ENCODE results near the gene FN3K. TPM values are rescaled to one million over a fixed set of nuclear protein-coding genes. Genes with fewer than 3 reads are reported as not detected.

The FN3K gene
- total and polyA plus RNA-seq, 2 of the 4 experiments (the other 2 are of a cell fraction) = 0.90 to 2.9 TPM

GRCh38 chr17:82745524-82745923 is 10.1 kb downstream of the FN3K start:
- no CpG with 5 or more reads among the region's 8 CpGs for WGBS, 2 experiments (ENCODE audit: extremely low coverage in 2 of 2, insufficient read length in 1 of 2)
- no peak overlapping the region for H2AK9ac ChIP-seq (replicated peaks; ENCODE audit: low read depth, low read length, poor library complexity)
- no peak overlapping the region for H3K4ac ChIP-seq (ENCODE audit: low read depth, low read length)
- no peak overlapping the region for H3K23ac ChIP-seq (ENCODE audit: low read depth, low read length)
- TF ChIP-seq CTCF (conservative IDR thresholded peaks at IDR 0.05; ENCODE audit: low read depth, low read length) (no peak), BHLHE40 (IDR thresholded peaks at IDR 0.05; ENCODE audit: low read depth, low read length) (no peak), RCOR1 (IDR thresholded peaks at IDR 0.05; ENCODE audit: insufficient replicate concordance, low read length) (no peak), FOS (IDR thresholded peaks at IDR 0.05; ENCODE audit: low read depth, low read length) (no peak), USF2 (IDR thresholded peaks at IDR 0.05; ENCODE audit: low read depth, low read length) (no peak), RFX5 (IDR thresholded peaks at IDR 0.05; ENCODE audit: low read depth, low read length) (no peak), POLR2A (IDR thresholded peaks at IDR 0.05; ENCODE audit: low read depth, low read length) (no peak), CEBPB (IDR thresholded peaks at IDR 0.05; ENCODE audit: low read depth, low read length) (no peak), RAD21 (IDR thresholded peaks at IDR 0.05; ENCODE audit: low read length) (no peak)
- no peak overlapping the region for H4K91ac ChIP-seq (ENCODE audit: insufficient read depth, low read depth, low read length)
- H3K14ac ChIP-seq (replicated peaks; ENCODE audit: low read depth, low read length) = no peak overlapping the region
- no TSS peak for BruUV-seq (replicated peaks)
- H3K4me3 ChIP-seq (ENCODE audit: insufficient read depth, low read depth, low read length) = no peak overlapping the region
- no peak overlapping the region for H2AK5ac ChIP-seq (ENCODE audit: low read depth, low read length)
- no peak overlapping the region for H3K27ac ChIP-seq (ENCODE audit: insufficient read depth, low read length)
- no peak overlapping the region for H2BK20ac ChIP-seq (ENCODE audit: low read depth, low read length)
- no peak overlapping the region for H2BK120ac ChIP-seq (ENCODE audit: low read depth, low read length)
- ChIA-PET CTCF (no interaction called here), POLR2A (ENCODE audit: unreplicated experiment) (no interaction called here)
- no peak overlapping the region for H2AFZ ChIP-seq (replicated peaks; ENCODE audit: low read length, poor library complexity)
- DNase-seq = no peak
- no peak overlapping the region for H4K5ac ChIP-seq (ENCODE audit: low read depth, low read length)
- intact Hi-C loops (cut with micrococcal nuclease) = no loop called here
- no peak overlapping the region for H4K8ac ChIP-seq (ENCODE audit: low read depth in 2 of 2, low read length in 2 of 2)
- H2BK5ac ChIP-seq (ENCODE audit: low read depth, low read length, poor library complexity, severe bottlenecking) = no peak overlapping the region
- H3K4me2 ChIP-seq (ENCODE audit: low read depth, low read length) = no peak overlapping the region
- H3K9ac ChIP-seq (ENCODE audit: low read depth, low read length) = no peak overlapping the region
- dilution Hi-C loops (cut with HindIII; ENCODE audit: low sequenced_read_pairs, unreplicated experiment) = no loop called here
- no peaks in the 10 kb centered on the region for H3K9me1 ChIP-seq (ENCODE audit: insufficient read depth, low read length)
- H4K20me1 ChIP-seq (ENCODE audit: insufficient read depth, low read length) = no peaks in the 10 kb centered on the region
- H2BK15ac ChIP-seq (ENCODE audit: low read depth, low read length) = no peak overlapping the region
- H3K27me3 ChIP-seq (ENCODE audit: control insufficient read depth, insufficient read depth, low read length) = no peaks in the 10 kb centered on the region
- peaks cover 14% of the 10 kb centered on the region for H3K36me3 ChIP-seq (ENCODE audit: control insufficient read depth, insufficient read depth, low read length)
- no peak overlapping the region for H3K18ac ChIP-seq (ENCODE audit: low read depth, low read length)
- H3K79me1 ChIP-seq (ENCODE audit: low read depth in 1 of 2, low read length in 2 of 2) = no peaks in the 10 kb centered on the region
- in situ Hi-C loops (cut with MboI; ENCODE audit: low sequenced_read_pairs) = no loop called here
- no peak for ATAC-seq (ENCODE audit: low read depth)
- H3K9me3 ChIP-seq (ENCODE audit: control insufficient read depth, insufficient read depth, low read length) = peaks cover 9% of the 10 kb centered on the region
- H3K4me1 ChIP-seq (ENCODE audit: control insufficient read depth, insufficient read depth, low read length) = no peaks in the 10 kb centered on the region
- no peak overlapping the region for H3K56ac ChIP-seq (ENCODE audit: extremely low read depth, insufficient read depth, low read length)
